ENCODE data around the gene RAB2B.

Gene RAB2B

DNA sequence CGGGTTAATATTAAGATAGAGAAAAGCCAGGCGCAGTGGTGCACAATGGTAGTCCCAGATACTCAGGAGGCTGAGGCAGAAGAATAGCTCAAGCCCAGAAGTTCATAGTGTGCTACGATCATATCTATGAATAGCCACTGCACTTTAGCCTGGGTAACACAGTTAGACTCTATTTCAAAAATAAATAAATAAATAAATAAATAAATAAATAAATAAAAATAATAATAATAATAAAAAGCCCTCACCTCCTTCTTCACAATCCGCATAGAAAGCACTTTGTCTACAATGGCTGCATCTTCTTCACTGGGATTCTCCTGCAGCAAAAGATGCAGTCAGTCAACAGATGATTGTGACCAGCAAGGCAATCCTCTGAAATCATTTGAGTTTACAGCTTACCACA is 61.4 kb downstream of the RAB2B start:
- TF ChIP-seq, protein P1, sequence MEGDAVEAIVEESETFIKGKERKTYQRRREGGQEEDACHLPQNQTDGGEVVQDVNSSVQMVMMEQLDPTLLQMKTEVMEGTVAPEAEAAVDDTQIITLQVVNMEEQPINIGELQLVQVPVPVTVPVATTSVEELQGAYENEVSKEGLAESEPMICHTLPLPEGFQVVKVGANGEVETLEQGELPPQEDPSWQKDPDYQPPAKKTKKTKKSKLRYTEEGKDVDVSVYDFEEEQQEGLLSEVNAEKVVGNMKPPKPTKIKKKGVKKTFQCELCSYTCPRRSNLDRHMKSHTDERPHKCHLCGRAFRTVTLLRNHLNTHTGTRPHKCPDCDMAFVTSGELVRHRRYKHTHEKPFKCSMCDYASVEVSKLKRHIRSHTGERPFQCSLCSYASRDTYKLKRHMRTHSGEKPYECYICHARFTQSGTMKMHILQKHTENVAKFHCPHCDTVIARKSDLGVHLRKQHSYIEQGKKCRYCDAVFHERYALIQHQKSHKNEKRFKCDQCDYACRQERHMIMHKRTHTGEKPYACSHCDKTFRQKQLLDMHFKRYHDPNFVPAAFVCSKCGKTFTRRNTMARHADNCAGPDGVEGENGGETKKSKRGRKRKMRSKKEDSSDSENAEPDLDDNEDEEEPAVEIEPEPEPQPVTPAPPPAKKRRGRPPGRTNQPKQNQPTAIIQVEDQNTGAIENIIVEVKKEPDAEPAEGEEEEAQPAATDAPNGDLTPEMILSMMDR (conservative IDR thresholded peaks at IDR 0.05), result no peak
- TF ChIP-seq ZFX (IDR thresholded peaks at IDR 0.05), result no peak
- H3K27ac ChIP-seq, result no peak overlapping the region

DNA sequence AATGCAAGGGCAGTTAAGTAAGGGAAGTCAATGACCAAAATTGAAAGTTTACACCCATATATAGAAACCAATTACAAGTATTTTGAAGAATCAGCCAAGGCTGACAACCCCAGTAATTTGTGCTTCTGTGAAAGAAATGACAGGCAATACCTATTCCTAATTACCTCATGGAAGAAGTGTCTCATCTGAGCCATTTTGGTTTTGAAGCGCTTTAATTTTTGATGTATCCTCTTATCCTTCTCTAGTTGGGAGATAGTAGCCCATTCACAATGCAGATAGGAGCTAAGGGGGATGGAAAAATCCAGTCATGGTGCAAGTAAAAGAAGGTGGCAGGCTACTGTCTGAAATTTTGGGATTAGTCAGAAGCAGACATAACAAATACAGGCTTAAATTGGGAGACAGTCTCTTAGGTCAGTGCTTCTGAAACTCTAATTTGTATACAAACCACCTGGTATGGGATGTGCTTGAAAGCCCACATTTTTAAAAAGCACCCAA is 62.6 kb downstream of the RAB2B start:
- H3K27ac ChIP-seq, result no peak overlapping the region
- TF ChIP-seq ZFX (IDR thresholded peaks at IDR 0.05), result no peak
- TF ChIP-seq, protein P1 (conservative IDR thresholded peaks at IDR 0.05), result no peak

Data from C4-2B (cell line).